Germinal center (tissue), 1 donor: Measurements from ENCODE around the gene ODF4.
A peak's percentile ranks its signal among the peaks of the same experiment; 100 is the strongest.
"Not testable (repeated sequence)": the region's sequence is repeated elsewhere in the genome, so short reads cannot be mapped to it uniquely, and the experiment has no call there.

Source experiments
- DNase-seq: peaks from one replicate; pipeline ENCODE4 v3.0.0; 2012; ENCODE audit warnings: mixed read lengths, low spot score

The ODF4 gene

DNA sequence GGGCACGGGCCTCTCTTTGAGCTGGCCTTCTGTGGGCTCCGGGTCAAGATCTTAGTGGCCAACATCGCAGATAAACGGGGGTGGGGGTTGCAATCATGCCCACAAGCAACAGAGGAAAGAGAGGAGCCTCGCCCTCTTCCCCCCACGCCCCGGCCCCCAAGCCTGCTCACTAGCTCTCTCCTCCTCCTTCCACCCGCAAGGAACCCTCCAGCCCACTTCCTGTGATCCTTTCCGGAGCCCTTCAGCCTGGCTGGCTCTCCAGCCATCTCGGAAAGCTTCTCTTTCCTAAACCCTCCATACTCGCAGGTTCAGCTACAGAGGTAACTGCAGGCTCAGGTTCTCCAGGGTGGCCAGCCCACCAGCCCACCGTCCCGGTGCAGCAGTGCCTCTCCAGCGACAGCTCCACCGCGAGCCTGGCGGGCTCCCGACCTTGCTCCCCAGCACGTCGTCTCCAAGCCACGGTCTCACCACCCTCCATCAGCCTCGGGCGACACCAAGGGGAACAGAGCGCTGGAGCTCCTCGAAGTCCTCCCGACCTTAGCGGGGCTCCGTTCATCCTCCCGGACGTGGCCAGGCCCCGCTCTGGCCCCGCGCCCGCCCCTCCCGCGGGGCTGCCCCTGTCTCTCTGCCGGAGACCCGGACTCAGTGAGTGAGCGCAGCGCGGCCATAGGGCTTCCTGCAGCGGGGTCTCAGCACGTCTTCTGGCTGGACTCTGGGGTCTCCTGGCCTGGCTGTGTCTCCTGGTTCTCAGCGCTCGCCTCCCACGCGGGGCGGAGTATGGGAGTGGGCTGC, 12.9 kb upstream of the ODF4 start:
- DNase-seq: peak; percentile 16

DNA sequence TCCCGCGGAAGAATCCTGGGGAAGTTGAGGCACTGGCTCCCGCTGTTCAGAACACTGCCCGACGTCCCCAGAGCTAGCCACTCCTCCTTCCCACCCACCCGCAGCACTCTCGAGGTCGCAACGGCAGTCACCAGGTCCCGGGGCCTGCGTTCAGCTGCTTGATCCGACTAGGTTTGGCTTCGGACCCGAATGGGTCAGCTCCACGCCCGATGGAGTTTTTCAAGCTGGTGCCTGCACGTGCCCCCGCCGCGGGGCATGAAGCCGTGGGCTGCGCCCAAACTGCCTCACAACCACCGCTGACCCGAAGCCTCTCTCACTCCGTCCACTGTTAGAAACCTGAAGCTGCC, 12.4 kb upstream of the ODF4 start:
- no peak for DNase-seq

DNA sequence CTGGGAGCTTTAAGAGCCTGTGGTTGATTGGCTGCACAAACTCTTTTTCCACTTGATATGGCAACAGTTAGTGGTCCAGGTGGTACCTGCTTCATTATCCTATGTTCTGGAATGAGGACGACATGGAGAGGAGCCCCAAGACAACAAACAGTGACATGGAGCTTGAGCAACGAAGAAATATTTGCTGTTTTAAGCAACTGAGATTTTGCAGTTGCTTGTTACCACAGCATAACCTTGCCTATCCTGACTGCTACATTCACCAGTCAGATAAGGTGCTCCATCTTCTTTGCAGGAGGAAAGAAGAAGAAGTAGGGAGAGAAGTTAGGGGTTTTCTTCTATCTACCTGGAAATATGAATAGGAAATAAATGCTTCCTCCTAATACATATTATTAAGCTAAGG, 7.5 kb upstream of the ODF4 start:
- DNase-seq: no peak

DNA sequence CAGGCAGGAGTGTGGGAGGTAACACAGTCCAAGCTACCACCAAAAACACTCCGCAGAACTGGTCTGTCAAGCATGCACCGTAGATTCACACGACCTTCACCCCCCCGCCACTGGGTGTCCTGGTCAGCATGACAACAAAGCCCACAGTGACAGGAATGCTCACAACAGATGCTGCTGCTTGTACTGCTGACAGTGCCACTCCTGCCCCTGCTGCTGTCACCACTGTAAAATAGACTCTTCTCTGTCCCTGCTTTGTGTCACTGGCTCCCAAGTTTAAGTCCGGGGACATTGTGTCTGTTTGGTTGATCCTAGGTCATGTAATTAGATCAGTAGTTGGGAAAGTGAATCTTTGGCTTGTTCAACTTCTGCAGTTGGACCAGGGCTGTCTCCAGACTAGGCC, 7.0 kb upstream of the ODF4 start:
- DNase-seq: no peak

DNA sequence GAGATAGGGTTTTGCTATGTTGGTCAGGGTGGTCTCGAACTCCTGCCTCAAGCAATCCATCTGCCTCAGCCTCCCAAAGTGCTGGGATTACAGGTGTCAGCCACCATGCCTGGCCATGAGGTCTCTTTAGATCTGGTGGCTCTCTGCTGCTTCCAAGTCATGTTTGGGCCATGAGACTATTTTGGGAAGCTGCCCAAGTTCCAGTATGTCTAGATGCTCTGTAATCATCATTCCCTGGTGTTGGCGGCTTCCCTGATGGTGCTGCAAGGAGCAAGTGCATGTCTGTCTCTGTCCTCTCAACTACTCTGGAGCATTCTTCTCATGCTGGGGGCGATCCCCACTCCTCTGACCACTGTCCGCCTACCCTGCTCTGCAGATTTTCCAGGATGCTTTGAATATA, 6.4 kb upstream of the ODF4 start:
- DNase-seq: no peak

DNA sequence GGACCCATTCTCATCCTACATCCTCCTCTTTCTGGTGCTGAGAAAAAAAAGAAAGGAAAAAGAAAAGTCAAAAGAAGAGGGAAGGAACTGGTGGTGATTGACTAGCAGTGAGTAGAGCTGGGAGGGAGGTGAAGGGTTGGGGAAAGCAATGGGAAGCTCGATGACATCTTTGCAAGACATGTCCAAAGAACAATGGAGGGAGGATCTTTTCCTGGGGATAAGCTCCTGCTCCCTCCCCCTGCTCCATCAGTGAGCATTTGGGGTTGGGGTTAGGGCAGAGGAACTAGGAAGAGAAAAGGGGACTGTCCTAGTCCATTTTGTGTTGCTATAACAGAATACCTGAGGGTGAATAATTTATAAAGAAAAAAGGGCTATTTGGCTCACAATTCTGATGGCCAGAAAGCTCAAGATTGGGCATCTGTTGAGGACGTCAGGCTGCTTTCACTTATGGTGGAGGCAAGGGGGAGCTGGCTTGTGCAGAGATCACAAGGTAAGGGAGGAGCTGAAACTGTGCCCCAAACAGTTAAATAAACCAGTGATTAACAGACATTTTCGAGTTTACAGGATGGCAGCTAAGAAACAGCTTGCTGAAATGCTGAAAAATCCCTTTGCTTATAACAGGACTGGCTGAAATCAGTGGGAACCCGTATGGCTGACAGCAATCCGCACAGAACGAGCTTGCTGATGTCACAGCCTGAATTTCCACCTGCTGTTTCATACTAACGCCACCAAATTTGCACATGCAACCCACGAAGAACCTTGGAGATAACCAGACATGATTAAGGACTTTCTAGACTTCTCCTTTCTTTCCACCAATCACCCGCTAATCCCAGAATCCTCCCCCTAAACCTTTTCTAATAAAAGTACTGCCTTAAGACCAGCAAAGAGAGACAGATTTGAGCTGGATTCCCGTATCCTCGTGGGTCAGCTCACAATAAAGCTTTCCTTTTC, 1.6 kb upstream of the ODF4 start:
- DNase-seq: no peak

DNA sequence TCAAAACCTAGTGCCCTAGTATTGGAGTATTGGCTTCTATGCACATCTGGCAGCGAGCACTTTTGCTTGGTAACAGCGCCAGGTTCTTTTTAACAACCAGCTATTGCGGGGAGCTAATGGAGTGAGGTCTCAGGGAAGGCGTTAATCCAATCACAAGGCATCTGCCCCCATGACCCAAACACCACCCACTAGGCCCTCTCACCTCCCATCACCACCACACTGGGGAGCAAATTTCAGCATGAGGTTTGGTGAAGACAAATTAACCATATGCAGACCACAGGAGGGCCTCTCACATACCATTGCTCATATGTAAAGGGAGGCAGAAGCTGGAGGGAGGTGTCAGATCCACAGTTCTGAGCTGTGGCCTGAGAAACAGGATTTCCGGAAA, 893 bp upstream of the ODF4 start:
- no peak for DNase-seq

DNA sequence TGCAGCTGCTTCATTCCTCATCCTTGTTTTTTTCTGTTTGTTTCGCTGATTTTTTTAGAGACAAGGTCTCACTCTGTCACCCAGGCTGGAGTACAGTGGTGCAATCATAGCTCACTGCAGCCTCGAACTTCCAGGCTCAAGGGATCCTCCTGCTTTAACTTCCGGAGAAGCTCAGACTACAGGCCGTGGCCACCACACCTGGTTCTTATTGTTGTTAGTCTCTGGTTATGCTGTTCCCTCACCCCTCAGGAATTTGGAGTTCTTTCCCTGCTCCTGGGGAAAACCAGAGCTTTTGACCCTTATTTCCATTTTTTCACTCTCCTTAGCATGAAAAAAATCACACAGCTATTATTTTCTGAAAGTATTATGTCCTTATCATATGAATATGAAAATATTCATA, 1.8 kb downstream of the ODF4 start:
- DNase-seq: no peak

DNA sequence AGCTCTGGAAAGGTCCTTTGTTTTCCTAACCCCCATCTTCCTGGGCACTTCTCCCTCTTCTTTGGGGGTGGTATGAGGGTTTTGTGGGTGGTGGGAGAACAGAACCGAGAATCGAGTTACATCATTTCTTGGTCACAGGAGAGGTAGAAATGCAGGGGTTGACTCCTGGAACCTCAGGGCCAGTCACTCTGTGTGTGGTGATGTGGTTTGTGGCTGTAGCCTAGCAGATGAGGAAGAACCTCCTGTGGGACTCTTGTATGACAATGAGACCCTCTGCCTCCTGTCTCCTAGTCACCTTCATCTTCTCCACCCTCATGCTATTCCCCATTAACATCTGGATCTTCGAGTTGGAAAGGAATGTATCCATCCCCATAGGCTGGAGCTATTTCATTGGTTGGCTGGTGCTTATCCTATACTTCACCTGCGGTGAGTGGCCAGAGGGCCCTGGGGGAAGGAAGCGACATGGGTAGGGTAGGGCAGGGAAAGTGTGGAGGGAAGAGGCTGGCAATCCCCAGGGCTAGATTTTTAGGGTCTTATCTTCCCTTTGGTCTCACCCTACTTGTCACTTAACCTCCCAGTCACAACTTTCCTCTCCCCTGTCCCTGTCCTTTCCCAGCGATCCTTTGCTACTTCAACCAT, 5.5 kb downstream of the ODF4 start:
- DNase-seq: no peak

DNA sequence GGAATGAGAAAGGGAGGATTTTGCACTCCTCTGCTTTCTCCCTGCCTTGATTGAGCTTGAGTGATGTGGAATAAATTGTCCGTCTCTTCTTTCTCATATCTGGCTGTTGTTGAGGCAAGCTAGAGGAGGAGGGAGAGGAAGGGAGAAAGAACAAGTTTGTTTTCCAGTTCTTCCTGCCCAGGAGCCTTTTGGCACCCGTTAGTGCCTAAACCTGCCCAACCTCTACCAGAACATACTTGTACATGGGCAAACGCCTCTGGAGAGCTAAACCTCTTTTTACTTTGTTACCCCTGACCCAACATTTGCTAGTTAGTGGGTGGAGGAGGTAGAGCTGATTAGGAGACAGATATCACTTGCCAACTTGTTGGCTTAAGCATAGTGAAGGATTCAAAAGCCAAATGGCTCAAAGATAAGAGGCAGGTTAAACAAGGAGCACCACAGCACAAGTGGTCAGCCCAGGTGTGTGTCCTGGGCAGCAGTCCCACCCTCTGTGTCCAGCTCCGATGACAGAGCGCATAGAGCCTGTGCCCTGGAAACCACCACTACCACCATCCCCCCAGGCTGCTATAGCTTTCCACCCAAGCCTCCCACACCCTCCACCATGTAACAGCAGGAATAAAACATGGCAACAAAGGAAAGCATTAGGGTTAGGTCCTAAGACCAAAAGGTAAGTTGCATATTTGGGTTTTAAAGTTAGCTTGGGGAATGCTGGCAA, 6.5 kb downstream of the ODF4 start:
- no peak for DNase-seq

DNA sequence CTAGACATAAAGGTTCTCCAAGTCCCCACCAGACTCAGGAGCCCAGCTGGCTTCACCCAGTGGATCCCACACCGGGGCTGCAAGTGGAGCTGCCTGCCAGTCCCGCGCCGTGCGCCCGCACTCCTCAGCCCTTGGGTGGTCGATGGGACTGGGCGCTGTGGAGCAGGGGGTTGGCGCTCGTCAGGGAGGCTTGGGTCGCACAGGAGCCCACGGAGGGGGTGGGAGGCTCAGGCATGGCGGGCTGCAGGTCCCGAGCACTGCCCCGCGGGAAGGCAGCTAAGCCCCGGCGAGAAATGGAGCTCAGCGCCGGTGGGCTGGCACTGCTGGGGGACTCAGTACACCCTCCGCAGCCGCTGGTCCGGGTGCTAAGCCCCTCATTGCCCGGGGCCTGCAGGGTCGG, 7.4 kb downstream of the ODF4 start:
- not testable (repeated sequence) for DNase-seq

DNA sequence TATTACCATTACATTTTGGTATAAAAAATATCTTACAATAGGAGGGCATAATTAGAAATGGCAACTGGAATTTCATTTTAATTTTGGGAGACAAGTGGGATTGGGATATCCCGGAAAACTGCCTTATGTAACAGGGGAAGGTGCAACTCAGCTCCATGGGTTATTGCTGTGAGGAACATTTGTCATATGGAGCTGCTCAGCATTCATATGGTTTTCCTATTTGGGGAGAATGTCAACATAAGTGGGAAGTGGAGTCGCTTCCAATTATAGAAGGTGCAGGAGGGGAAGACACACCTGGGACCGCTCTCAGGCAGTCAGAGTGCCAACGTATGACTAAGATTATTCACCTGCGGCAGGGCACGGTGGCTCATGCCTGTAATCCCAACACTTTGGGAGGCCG, 10.7 kb downstream of the ODF4 start:
- no peak for DNase-seq

DNA sequence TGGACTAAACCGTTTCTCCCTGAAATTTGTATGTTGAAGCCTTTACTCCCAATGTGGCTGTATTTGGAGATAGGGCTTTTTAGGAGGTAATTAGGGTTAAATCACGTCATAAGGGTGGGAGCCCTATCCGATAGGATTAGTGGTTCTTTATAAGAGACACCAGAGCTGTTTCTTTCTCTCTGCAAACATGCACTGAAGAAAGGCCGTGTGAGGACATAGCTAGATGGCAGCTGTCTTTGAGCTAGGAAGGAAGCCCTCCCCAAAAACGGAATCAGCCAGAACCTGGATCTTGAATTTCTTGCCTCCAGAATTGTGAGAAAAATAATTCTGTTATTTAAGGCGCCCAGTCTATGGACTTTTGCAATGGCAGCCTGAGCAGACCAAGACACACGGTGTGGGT, 14.1 kb downstream of the ODF4 start:
- no peak for DNase-seq

DNA sequence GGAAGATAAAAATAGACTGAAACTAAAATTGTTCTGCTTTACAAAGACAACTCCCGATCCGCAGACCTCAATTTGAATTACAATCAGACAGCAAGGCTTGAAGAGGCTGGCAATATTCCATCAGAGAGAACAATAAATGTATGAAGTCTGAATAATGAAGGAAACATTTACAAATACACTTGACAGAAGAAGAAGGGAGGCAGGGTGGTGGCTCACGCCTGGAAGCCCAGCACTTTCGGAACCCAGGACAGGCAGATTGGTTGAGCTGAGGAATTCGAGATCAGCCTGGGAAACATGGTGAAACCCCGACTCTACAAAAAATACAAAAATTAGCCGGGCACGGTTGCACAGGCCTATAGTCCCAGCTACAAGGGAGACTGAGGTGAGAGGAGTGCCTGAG, 14.6 kb downstream of the ODF4 start:
- DNase-seq: no peak

DNA sequence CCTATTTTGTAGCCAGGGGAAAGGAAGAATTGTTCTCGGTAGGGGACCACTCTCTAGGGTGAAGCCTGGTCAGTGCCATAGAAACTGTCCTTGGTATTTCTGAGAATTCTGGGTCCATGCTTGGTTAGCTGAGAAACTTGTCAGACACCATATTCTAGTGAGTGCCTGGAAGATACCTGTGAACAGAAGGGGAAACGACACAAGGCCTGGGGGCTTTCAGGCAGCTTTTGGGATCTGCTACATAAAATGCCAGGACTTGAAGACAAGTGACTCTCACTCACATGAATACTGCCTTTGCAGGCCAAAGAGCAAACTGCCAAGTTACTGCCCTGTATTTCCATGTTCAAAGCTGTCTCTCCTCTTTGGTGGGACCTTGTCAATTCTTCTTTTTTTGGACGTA, 18.3 kb downstream of the ODF4 start:
- DNase-seq: no peak

DNA sequence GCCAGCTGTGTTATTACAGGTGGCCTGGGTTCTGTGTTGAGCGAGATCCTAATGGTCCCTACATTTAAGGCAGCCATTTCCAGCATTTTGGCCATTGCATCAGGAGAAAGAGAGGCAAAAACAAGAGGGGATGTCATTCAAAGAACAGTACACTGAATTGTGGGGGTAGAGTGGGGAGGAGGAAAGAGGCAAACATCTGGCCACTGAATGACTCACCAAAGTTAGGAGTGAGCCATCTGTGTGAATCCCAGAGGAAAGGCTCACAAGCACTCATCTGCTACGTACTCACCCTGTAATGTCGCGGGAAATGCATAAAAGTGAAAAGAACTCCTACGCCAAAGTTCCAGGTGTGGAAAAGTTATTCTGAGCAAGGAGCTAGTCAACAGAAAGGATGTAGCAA, 20.1 kb downstream of the ODF4 start:
- no peak for DNase-seq

DNA sequence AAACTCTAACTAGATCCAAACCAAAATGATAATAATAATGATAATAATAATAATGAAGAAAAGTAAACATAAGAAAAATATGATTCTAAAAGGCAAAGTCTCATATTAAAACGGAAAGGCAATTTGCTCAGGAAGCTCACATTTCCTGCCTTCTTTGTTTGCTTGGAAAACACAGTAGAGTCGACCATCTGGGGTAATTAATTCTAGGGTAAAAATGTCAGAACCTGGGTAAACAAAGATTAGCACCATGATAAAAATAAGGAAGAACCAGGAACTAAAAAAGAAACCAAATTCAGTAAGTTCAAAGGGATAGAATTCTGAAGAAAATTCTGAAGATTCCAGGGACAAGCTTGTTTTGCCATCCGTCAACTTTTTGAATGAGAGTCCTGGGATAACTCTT, 20.6 kb downstream of the ODF4 start:
- DNase-seq: no peak

DNA sequence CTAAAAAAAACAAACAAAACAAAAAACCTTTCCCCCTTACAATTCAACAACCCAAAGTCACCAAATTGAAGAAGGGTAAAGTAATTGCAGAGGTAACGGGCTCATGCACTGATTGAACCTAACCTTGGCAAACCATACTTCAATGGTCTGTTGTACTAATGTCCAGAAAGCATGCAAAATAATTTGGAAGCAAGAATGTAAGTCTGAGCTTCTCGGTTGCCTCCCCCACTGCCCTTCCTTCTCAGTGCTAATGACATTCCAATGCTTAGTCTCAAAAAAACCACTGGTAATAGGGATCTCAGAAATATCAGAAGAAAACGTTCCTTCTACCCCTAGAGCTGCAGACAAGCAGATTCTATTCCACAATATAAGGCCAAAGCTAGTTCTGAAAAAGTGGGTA, 21.1 kb downstream of the ODF4 start:
- no peak for DNase-seq

DNA sequence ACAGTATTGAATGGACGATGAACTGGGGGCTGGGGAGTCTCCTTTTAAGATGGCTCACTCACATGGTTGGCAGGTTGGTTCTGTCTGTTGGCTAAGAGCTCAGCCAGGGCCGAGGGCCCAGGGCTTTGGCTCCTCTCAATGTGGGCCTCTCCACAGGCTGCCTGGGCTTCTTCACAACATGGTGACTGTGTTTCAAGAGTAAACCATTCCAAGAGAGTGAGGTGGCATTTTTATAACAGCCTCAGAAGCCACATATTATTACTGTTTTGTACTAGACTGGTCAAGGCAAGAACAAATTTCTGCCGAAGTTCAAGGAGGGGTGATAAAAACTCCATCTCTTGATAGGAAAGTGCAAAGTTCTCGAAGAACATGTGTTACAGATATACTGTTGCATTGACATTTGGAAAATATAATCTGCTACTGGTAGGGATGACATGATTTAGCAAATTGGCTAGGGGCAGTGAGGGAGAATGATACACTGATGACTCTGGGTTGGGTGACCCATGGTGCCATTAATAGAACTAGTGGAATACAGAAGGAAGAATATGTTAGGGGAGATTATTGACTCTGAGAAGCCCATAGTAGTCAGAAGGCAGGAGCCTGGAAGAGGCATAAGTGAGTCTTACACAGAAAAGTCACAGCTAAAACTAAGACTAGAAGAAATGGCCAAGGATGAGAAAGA, 23.2 kb downstream of the ODF4 start:
- DNase-seq: no peak

DNA sequence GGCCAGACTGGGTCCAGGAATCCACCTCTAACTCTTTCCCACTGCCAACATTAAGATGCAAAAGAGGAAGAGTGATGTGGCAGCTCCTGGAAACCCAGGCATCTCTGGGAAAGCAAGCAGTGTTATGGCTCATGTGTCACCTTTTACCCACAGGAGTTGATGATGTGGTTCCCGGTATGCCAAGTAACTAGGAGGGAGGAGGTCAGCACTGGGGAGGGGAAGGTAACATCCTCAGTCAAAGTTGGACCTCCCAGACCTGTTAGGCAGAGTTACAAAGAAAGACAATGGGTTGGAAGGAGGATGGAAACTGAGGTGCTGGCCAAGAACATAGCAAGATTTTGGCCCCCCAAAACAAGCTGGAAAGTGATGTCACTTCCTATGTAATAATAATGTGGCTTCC, 25.5 kb downstream of the ODF4 start:
- no peak for DNase-seq

DNA sequence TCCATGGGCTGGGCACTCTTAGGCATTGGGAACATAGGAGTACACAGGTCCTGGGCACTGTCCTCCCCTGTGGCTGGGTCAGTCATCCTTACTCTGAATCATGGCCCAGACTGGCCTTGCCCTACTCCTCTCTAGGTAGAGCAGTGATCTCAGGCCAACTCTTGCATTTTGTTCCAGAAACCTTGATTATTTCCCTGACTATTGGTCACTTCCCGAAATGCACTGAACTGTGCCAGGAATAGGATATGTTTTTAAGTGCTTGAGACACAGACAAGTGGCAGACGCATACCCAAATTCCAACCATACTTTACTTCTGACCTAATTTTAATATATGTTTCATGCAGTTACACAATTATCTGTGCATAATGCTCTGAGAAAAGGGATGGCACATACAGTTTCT, 26.6 kb downstream of the ODF4 start:
- no peak for DNase-seq

DNA sequence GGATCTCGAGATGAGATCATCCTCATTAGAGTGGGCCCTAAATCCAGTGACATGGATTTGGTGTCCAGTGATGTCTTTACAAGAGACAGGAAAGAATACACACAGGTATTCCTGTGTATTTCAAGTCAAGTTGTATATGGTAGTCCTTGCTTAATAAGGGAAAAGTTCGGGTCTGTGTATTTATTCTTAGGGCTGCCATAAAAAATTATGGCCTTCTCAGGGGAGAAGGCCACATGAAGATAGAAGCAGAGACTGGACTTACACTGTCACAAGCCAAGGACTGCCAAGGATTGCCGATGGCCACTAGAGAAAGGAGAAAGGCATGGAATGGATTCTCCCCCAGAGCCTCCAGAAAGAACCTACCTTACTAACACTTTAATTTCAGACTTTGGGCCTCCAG, 28.6 kb downstream of the ODF4 start:
- DNase-seq: no peak
